ENCODE results near the gene AHRR.
"Not testable (repeated sequence)": the region's sequence is repeated elsewhere in the genome, so short reads cannot be mapped to it uniquely, and the experiment has no call there.

The AHRR gene

DNA sequence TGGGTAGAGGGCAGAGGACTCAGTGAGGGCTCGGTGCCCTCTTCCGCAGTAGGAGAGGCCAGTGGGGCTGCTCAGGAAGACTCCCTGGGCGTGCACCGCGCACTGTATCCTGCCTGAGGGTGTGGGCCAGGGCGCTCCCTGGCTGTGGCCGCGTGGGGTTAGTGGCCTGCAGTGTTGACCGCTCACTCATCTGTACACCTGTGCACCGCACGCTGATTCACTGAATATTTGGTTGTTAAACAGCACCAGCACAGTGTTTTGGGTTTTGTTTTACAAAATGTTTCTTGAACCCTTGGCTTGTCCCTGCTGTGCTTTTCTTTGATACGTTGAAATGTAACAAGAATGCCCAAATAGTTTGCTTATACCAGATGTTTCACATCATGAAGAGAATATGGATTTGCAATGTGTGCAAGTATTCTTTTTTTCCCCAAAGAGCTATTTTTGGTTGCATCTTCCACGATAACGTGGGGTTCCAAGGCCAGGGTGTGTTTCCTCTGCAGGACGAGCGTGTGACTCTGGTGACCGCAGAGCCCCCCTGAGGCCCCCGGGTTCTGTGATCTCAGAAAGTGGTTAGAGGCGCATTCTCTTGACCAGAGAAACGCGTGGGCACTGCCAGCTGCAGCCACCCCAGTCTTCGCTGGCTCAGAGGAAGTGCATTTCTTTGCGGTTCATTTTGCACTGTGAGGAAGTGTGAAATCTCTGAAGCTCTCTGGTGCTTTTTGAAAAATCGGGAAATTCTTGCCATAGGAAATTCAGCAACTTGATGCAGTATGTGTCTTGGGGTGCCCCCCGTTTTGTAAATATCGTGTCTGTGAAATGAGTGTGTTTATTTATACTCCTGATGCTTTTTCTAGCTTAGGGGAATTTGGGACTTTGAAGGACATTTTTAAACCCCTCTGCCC, 46.9 kb downstream of the AHRR start:
- no peak for DNase-seq

DNA sequence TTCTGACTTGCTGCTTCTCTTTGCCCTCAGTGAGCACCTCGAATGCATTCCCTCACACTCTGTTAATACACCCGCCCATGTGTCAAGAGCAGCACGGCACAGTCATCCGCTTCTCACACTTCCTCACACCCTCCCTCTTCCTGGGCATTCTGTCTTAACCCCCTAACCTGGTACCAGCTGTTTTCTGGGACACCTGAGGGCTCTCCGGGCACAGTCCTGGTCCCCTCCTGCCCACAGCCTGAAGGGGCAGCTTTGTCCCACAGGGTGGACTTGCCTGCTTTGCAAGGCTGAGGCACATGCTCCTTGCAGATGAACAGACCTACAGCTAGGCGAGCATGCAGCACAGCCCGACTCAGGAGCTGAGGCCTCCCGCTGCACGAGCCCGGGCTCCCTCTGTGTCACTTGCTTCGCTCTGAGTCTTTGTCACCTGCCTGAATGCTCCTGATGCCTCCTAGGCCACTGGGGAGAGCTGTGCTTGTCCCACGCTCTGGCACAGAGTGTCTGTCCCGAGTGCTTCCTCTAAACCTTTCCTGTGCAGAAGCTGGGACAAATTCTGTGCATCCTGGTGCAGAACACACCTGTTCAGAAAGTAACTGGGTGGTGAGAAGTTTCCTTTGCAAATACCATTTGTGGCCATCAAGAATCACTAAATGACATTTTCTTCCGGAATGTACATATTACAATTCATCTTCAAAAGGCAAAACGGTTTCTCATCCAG, 47.8 kb downstream of the AHRR start:
- no peak for DNase-seq

DNA sequence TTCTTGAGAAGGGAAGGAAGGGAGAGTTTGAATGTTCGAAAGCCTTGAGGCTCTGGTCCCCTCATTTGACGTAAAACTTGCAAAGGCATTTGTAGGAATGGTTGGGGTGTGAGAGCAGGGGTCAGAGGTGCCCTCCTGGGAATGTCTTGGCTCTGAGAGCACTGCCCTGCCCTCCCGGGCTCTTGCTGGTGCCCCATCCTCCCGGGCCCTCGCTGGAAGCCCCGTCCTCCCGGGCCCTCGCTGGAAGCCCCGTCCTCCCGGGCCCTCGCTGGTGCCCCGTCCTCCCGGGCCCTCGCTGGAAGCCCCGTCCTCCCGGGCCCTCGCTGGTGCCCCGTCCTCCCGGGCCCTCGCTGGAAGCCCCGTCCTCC, 48.3 kb downstream of the AHRR start:
- DNase-seq: not testable (repeated sequence)

DNA sequence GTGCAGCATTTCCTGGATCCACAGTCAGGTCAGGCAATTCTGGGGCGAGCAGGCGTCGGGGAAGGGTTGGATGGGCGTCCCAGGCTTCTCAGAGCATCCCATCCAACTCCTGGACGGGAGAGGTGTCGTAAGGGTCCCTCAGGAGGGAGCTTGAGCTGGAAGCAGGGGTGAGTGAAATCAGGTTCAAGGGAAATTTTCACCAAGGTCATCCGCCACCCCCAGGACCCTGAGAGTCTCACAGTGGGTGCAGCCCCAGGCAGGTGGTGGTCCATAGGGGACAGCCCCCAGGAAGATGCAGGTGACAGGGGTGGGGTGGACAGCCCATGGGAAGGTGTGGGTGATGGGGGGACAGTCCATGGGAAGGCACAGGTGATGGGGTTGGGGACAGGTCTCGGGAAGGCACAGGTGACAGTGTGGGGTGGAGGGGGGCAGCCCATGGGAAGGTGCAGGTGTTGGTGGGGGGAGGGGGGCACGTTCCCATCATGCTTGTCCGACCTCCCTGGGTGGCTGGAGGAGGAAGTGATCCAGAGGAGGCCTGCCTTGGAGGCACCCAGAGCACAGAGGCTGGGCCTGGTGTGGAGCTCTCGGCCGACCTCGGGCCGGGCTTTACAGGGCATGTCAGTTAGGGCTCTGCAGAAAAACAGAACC, 48.9 kb downstream of the AHRR start:
- DNase-seq: no peak

DNA sequence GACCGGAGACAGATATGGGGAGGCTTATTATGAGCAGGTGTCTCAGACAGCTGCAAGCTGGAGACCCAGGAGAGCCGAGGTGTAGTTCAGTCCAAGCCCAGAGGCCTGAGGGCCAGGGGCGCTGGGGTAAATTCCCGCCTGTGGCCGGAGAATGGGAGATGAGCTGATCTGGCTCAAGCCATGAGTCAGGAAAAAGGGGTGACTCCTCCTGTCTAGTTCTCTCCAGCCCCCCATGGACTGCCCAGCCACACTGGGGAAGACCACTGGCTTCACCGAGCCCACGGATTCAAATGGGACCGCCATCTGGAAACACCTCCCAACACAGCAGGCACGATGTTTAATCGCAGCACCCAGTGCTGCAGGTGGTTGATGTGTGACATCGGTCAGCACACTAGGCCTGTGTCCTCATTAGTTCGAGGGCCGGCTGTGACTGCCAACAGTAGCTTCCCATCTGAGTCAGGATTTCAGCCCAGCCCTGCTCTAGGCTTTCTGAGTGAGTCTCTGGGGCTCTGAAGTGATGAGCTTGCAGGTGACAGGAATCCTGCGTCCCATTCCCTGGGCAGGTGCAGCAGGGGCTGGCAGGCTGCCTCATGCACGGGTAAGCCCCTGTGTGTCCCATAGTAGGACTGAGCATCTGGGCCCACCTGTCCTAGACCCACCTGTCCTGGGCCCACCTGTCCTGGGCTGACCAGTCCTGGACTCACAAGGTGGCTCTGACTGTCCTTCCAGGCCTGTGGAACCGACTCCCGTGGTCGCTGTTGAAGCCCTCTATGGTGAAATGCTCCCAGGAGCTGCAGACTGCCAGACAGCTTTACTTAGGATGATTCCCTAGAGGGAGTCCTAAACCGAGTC, 49.7 kb downstream of the AHRR start:
- no peak for DNase-seq

DNA sequence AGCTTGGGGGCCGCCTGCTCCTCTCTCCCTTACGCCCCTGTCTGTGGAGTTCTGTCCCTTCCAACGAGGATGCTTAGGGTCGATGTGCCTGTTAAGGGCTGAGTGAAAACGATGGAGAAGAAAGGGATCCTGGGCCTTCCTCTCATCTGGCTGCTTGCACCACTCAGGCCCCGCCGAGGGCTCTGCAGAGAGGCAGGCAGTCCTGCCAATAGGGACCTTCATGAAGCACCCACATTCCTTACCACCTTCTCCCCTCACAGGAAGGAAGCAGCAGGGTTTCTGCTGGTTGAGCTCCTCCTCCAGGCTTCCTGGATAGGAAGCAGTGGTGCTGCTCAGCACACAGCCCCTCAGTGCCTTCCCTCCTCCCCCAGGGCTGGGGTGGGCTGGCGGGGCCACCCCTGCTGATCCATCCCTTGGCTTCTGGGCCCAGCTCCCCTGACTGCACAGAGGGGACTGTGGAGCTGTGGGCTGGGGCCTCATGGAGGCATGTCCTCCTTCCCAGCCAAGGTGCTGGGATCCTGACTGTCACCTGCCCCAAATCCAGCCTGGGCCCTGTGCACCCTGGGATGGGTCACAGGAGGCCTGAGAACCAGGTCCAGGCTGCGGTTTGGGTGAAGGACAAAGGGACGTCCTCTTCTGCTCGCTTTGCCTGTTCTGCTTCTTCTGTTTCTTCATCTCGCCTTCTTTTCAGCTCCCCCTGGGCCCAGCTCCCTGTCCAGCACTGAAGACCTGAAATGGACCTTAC, 50.5 kb downstream of the AHRR start:
- no peak for DNase-seq

DNA sequence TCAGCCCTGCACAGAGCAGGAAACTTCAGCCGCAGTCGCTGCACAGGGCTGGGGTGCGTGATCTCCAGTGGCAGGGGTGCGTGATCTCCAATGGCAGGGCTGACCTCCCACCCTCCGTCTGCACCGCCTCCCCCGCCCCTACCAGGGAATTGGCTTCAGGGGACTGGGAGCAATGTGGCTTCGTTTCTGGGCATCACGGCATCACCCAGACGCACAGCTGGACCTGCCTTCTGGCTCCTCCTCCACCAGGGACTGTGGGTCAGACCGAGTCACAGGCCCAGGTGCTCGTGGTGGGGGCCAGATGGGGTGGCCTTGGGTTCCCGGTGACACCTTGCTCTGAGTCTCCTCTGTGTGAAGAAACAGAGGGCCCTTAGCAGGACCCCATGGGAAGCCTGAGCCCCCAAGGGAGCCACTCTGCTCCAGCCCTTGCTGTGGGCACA, 51.1 kb downstream of the AHRR start:
- no peak for DNase-seq

DNA sequence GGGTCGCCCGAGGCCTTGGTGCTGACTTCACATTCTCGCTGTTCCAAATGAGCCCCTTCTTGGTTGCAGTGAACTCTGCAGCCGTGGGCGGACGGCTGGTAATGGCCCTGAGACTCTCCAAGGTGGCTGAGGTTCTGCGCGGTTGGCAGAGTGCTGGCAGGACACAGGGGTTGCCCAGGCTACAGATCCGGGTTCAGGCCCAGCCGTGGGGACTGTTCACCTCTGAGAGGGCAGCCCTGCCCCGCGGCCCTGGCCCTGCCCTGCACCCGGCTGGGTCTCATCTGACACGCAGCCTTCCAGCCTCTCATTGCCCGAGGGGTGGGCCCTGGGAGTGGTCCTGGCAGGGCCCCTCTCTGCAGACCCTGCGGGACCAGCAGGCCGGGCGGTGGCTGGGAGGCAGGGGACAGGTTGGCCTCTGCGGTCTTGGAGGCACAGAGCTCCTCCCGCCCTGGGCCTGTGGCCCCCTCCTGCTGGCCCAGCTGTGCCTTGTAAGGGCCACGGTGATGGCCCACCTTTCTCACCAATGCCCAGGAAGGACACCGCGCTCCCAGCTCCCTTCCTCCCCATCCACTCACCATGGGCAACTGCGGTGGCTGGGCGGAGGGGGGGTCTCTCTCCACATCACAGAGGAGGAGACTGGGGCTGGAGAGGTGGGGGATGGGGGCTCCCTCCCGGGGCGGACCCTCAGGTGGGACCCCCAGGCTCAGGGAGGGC, 51.6 kb downstream of the AHRR start:
- peak in 1 of 2 experiments; percentile 66 for DNase-seq

DNA sequence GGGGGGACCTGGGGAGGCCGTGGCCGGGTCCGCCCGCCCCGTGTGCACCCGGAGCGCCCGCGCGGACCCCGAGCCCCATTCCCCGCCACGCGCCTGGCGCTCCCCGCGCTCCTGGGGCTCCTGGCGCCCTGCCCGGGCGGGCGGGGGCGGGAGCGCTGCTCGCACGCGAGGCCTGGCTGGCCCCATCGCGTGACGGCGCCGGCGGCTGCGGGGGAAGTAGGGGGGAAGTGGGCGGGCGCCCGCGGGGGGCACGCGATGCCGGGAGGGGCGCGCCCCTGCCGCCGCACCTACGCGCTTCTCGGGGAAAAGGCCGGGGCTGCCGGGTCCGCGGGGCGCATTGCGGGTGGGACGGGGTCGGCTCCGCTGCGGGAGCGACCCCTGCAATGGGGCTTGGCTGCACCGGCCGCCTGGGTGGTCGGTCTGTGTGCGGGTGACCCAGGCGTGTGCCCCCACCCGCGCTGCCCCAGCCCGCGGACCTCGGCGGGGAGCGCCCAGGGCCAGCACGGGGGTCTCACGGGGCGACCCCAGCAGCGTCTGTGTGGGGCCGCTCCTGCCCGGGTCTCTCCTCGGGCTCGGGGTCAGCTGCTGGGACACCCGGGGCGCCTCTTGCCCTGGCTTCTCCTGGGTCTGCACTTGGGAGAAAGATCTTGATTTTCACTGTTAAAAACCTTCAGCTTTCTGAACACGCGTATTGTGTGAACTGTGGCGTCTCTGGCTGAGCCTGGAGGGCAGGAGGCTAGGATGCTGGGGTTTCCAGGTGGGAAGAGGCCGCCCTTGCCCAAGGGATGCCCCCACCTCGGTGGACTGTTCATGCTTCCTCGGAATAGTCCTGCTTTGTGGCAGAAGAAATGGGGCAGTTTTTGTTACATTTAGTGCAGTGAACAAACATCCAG, 52.4 kb downstream of the AHRR start:
- peak; percentile 66 to 90 for DNase-seq

DNA sequence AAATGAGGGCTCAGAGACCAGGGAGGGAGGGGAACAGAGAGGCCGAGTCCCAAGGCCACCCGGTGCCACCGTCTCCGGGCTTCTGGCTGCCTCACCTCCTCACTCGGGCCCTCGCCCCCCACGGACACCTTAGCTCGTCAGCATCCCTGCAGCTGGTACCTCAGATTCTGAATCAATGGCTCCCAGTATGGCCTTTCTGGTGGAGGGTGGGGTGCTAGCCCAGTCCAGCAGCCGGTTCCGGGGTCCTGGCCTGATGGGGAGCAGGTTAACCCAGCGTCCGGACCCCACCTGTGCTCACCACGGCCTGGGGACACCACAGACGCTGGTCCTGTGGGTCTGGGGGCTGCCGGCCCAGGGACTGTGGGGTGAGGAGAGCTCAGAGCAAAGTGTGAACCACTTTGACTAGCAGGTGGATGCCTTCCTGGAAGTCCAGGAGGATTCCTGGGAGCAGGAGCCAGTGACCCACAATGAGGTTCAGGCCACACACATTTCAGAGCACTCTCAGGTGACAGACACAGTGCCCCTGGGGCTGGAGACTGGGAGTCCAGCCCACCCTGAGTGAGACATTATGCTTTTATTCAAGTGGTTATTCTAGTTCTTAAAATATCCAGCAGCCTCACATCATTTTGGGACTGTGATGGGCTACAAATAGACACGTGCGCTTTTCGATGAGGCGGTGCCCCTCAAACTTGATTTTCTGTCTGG, 53.3 kb downstream of the AHRR start:
- DNase-seq: no peak

DNA sequence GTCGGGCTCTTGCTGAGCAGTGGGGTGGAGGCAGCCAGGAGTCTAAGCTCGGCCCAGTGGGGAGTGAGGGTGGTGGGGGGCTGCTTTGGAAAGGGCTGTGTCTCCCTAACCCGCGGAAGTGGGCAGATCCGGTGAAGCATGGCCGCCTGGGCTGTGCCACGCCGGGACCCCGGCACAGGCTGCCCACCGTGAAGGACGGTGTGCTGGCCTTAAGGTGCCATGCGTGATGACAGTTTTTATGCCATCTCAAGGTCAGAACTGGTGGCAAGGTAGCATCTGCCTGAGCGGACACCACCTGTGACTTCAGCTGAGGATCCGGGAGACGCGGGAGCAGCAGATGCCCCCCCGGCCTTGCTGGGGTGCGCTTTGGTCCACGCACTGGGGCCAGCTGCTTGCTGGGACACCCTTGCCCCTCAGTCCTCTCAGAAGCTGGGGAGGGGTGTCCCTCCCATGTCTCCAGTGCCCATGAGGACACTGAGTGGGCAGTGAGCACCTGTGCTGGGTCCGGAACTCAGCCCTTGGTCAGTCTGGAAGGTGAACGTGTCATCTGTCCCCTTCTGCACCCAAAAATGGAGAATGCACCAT, 53.9 kb downstream of the AHRR start:
- no peak for DNase-seq

DNA sequence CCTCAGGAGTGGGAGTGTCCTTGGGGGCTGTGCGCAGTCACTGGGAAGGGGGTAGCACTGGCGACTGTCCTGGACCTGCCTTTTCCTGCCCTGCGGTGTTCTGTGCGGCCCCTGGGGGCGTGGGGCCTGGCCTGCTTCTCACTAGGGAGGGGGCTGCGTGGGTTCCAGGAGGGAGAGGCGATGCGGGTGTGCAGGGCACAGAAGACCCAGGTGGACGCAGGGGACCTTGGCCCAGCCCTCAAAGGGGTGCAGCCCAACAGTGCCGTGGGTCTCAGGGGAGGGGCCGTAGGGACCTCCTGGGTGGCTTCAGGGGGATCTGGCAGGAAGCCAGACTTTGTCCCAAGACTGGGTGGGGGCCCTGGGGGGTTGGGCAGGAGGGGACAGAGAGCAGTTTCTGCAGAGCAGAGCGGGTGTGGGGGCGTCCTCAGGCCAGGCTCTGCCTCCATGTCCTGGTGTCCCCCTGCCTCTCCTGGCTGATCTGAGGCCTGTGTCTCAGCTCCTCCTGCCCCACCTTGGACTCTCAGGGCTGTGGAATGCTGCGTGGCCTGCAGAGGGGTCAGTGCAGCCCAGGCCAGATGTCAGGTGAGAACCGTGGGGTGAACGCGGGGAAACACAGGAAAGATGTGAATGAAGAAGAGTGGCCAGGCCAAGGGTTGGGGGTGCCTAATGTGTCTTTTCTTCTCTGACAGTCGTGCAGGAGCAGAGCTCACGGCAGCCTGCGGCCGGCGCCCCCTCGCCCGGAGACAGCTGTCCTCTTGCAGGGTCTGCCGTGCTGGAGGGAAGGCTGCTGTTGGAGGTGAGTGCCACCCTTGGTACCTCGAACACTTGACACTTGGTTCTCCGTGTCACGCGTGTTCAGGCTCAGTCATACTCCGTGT, 54.6 kb downstream of the AHRR start:
- no peak for DNase-seq

DNA sequence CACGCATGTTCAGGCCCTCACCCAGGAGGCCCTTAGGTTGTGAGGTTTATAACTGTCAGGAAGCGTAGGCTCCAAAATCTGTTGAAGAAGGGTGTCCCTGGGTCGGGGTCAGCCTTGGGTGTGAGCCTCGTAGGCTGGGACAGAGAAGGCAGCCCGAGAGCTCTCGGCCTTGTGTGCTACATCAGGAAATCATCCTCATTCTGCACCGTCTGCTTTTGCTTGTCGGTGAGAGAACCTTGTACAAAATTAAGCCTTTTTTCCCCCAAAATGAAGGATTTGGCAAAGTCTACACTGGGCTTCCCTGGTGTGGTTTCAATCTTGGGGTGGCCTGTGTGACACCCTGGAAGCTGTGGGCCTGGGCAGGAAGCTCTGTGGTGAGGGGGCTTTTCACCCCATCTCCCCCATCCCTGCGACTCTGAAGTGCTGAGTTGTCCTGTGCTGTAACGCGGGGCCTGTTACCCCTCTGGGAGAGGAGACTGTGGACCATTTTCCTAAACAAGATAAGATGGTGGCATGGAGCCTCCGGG, 55.3 kb downstream of the AHRR start:
- DNase-seq: no peak

DNA sequence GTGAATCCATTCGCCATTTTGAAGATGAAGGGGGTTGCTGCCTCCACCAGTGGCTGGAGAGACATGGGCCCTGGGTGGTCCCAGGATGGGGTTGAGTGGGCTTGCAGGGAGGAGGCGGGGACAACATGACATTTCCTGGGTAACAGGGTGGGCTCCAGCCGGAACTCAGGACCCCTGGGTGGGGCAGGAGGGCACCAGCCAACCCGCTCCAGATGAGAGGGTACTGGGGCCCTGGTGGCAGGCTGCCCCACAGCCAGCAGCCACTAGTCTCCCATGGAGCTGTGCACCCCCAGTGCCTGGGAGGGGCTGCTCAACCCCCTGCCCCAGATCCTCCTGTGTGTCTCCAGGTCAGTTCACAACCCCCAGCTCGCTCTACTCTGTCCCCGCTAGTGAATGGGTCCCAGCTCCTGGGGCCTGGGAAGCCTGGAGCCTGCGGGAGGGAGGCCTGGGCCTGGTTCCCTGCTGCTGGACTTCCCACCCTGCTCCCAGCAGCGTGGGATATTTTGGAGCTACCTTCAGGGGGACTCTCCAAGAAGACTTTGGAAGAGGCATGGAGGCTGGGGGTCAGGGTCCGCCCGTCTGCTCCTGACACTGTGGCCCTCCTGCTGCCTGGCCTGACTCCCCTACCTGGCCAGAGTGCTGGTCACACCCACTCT, 55.9 kb downstream of the AHRR start:
- no peak for DNase-seq

DNA sequence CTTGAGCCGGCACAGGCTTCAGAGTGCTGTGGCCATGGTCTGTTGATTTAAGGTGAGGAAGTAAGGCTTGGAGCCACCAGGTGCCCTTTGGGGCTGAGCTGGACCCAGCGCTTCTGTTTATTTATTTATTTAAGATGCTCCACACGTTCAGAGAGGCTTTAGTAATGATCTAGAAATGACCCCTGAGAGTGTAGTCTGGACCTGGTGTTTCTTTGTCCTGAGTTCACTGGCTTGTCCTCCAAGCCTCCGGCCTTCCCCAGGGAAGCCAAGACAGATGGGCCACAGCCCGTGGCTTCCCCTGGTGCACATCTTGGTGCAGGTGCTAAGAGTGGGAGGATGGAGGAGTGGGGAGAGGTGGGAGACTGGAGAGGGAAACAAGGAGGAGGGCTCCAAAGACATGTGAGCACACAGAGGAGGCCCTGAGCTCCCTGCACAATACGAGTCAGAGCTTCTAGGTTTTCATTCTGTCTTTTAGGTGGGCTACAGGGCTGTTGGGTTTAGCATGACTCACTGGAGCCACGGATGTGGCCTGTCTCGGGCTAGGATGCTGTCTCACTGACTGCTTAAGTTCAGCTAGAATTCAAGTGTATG, 56.9 kb downstream of the AHRR start:
- DNase-seq: no peak

DNA sequence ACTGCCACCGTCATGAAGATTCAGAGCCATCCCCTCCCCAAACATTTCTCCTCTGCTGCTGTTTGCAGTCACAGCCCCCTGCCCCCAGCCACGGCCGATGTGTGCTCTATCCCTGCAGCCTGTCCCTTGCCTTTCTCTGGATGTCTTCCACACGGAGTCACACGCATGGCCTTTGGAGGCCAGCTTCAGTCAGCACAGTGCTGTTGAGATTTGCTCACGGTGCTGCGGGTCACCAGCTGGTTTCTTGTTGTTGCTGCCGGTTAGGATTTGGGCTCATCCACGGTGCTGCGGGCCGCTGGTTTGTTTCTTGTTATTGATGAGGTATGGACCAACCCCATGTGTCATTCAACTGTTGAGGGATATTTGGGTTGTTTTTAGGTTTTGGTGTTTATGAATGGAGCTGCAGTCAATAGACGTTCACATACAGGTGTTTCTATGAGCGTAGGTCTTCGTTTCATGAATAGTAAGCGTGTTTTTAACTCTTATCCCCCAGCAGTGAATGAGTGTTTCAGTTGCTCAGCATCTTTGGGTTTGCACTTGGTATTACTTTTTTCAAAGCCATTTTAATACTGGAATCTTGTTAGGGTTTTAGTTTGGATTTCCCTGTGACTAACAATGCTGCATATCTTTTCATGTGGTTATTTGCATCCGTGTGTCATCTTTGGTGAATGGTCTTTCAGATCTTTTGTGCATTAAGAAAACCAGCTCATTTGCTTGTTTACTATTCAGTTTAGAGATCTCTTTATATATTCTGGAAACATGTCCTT, 57.6 kb downstream of the AHRR start:
- no peak for DNase-seq

All from NCI-H1930 (cell line).